Loucy (cell line): ENCODE data around the gene DDX6.
"Not testable (repeated sequence)": the region's sequence is repeated elsewhere in the genome, so short reads cannot be mapped to it uniquely, and the experiment has no call there.

ENCODE experiments used
- H2AFZ ChIP-seq: fragments of 200-600 bp; sonication (generic); 2 replicates; pipeline ENCODE4 v1.6.0; 2016; ENCODE audit warnings: antibody characterized with exemption, mild to moderate bottlenecking, low read length, moderate library complexity
- H3F3A ChIP-seq: fragments of 200-600 bp; 2 replicates; pipeline ENCODE4 v1.6.0; 2016; ENCODE audit warnings: antibody characterized with exemption, low read depth, mild to moderate bottlenecking
- H3K27me3 ChIP-seq: fragments of 200-600 bp; sonication (generic); 2 replicates; pipeline ENCODE4 v1.6.1; 2014; ENCODE audit warnings: low read length, mild to moderate bottlenecking; ENCODE audit not compliant: insufficient read depth, poor library complexity, severe bottlenecking
- H3K36me3 ChIP-seq: fragments of 200-600 bp; sonication (generic); 2 replicates; pipeline ENCODE4 v1.6.1; 2016; ENCODE audit warnings: low read length; ENCODE audit not compliant: insufficient read depth
- H3K4me1 ChIP-seq: fragments of 200-600 bp; sonication (generic); 2 replicates; pipeline ENCODE4 v1.5.1; 2014; ENCODE audit warnings: low read length, mild to moderate bottlenecking; ENCODE audit not compliant: insufficient read depth, poor library complexity, severe bottlenecking
- H3K4me2 ChIP-seq: fragments of 200-600 bp; sonication (generic); 2 replicates; pipeline ENCODE4 v1.6.0; 2014; ENCODE audit warnings: antibody characterized with exemption, low read length, low read depth, mild to moderate bottlenecking; ENCODE audit not compliant: poor library complexity, severe bottlenecking
- H3K4me3 ChIP-seq: fragments of 200-600 bp; sonication (generic); 2 replicates; pipeline ENCODE4 v1.5.1; 2014; ENCODE audit warnings: low read length, mild to moderate bottlenecking, mixed read lengths; ENCODE audit not compliant: poor library complexity, severe bottlenecking
- H3K79me2 ChIP-seq: fragments of 200-600 bp; sonication (generic); 2 replicates; pipeline ENCODE4 v1.6.1; 2014; ENCODE audit warnings: low read length; ENCODE audit not compliant: insufficient read depth
- H3K9ac ChIP-seq: fragments of 200-600 bp; sonication (generic); 2 replicates; pipeline ENCODE4 v1.6.0; 2014; ENCODE audit warnings: mild to moderate bottlenecking, low read depth, low read length, moderate library complexity; ENCODE audit not compliant: poor library complexity, severe bottlenecking
- H3K9me2 ChIP-seq: fragments of 200-600 bp; sonication (generic); replicated peaks from 2 replicates; pipeline ENCODE4 v1.6.1; 2016; ENCODE audit warnings: low read depth, low read length, mixed read lengths
- H3K9me3 ChIP-seq: fragments of 200-600 bp; sonication (generic); 2 replicates; pipeline ENCODE4 v1.6.1; 2014; ENCODE audit warnings: mild to moderate bottlenecking, antibody characterized with exemption, low read length, low read depth; ENCODE audit not compliant: insufficient read depth
- H4K20me1 ChIP-seq: fragments of 200-600 bp; sonication (generic); 2 replicates; pipeline ENCODE4 v1.6.0; 2014; ENCODE audit warnings: antibody characterized with exemption, low read length, mild to moderate bottlenecking; ENCODE audit not compliant: insufficient read depth, poor library complexity, severe bottlenecking
- EZH2phosphoT487 ChIP-seq: fragments of 200-600 bp; IDR thresholded peaks from 2 replicates; pipeline ENCODE4 v1.6.1; 2018; ENCODE audit warnings: antibody characterized with exemption, mild to moderate bottlenecking, moderate library complexity, borderline replicate concordance
- TF ChIP-seq, protein P1 (sequence below): fragments of 200-600 bp; sonication (generic); conservative IDR thresholded peaks from 2 replicates; pipeline ENCODE4 v1.5.1; 2014; ENCODE audit warnings: mild to moderate bottlenecking, antibody characterized with exemption, low read length

Gene DDX6

DNA sequence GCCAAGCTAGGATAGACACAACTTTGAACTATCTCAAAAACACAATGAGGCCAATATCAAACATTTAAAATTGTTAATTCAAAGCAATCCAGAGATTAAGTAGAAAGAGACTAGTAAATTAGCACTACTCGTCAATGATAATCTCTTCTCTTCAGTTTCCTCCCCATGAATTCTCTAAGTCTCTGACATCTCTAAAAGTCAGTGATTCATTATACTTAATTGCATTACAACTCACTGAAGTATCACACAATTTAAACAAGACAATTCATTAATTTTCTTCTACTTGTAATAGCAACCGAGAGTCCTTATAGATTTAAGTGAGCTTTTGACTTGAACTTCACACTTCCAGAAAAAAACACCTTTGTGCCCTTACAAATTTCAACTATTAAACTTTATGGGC is 4.3 kb downstream of the DDX6 start:
- Histone ChIP-seq H3K9ac (peak overlapping the region; percentile 67), H3K4me3 (peak overlapping the region; percentile 96), H3F3A (no peaks in the 10 kb centered on the region; the same call in 1 of the 2 replicates), H3K4me2 (peak overlapping the region; percentile 93), H3K36me3 (peaks cover 28% of the 10 kb centered on the region), H2AFZ (no peak overlapping the region), H3K4me1 (peaks cover 34% of the 10 kb centered on the region), H3K27me3 (peaks cover 3% of the 10 kb centered on the region), H3K9me3 (no peaks in the 10 kb centered on the region), H3K9me2 (no peaks in the 10 kb centered on the region), H4K20me1 (peaks cover 86% of the 10 kb centered on the region), H3K79me2 (peaks cover 96% of the 10 kb centered on the region)
- TF ChIP-seq, protein P1, sequence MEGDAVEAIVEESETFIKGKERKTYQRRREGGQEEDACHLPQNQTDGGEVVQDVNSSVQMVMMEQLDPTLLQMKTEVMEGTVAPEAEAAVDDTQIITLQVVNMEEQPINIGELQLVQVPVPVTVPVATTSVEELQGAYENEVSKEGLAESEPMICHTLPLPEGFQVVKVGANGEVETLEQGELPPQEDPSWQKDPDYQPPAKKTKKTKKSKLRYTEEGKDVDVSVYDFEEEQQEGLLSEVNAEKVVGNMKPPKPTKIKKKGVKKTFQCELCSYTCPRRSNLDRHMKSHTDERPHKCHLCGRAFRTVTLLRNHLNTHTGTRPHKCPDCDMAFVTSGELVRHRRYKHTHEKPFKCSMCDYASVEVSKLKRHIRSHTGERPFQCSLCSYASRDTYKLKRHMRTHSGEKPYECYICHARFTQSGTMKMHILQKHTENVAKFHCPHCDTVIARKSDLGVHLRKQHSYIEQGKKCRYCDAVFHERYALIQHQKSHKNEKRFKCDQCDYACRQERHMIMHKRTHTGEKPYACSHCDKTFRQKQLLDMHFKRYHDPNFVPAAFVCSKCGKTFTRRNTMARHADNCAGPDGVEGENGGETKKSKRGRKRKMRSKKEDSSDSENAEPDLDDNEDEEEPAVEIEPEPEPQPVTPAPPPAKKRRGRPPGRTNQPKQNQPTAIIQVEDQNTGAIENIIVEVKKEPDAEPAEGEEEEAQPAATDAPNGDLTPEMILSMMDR, result no peak
- TF ChIP-seq EZH2phosphoT487, result no peak

DNA sequence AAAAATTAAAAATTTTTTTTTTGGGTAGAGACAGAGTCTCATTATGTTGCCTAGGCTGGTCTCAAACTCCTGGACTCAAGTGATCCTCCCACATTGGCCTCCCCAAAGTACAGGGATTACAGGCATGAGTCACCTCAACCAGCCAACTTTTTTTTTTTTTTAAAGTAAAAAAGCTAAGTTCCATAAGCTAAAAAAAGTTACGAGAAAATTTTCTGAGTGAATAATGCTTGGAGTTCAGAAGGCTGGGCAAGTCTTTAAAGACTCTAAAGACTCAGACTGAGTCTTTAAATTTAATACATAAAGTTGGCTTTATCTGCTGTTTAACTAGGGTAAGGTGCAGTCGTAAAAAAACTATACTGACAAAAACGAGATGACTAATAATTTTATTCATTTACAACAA is 5.6 kb downstream of the DDX6 start:
- peaks cover 41% of the 10 kb centered on the region for H3K36me3 ChIP-seq
- H3K79me2 ChIP-seq, result peaks cover 100% of the 10 kb centered on the region
- H3F3A ChIP-seq, result no peaks in the 10 kb centered on the region; the same call in 1 of the 2 replicates
- no peak overlapping the region for H2AFZ ChIP-seq
- peak overlapping the region; percentile 67 for H3K9ac ChIP-seq
- no peaks in the 10 kb centered on the region for H3K27me3 ChIP-seq
- H3K4me3 ChIP-seq, result peak overlapping the region; percentile 96
- H3K4me2 ChIP-seq, result peak overlapping the region; percentile 93
- no peaks in the 10 kb centered on the region for H3K9me3 ChIP-seq
- H4K20me1 ChIP-seq, result peaks cover 99% of the 10 kb centered on the region
- no peaks in the 10 kb centered on the region for H3K9me2 ChIP-seq
- no peak for TF ChIP-seq EZH2phosphoT487
- TF ChIP-seq, protein P1, result no peak
- peaks cover 37% of the 10 kb centered on the region for H3K4me1 ChIP-seq

DNA sequence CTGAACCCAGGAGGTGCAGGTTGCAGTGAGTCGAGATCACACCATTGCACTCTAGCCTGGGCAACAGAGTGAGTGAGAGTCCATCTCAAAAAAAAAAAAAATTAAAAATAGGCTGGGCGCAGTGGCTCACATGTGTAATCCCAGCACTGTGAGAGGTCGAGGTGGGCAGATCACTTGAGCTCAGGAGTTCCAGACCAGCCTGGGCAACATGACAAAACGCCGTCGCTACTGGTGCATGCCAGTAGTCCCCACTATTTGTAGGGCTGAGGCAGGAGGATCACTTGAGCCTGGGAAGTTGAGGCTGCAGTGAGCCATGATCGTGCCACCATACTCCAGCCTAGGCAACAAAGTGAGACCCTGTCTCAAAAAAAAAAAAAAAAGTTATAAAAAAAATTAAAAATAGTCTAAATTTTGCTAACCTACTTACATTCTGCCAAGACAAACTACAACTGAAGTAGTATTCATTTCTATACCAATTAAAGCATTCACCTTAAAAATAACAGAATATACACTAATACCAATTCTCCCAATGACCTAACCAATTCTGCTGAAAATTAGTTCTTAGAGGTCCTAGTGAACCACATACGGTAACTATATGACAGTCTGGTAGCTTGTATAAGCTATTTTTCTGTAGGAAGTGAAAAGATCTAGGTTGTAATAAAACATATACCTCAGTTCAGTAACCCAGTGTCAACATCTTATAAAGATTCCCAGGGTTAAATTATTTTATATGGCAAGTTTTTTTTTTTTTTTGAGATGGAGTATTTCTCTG is 7.1 kb downstream of the DDX6 start:
- H3K9ac ChIP-seq, result no peak overlapping the region
- peaks cover 98% of the 10 kb centered on the region for H4K20me1 ChIP-seq
- H3K79me2 ChIP-seq, result peaks cover 100% of the 10 kb centered on the region
- no peaks in the 10 kb centered on the region; the same call in 1 of the 2 replicates for H3F3A ChIP-seq
- peaks cover 36% of the 10 kb centered on the region for H3K4me1 ChIP-seq
- peak overlapping the region; percentile 93 for H3K4me2 ChIP-seq
- no peak overlapping the region for H2AFZ ChIP-seq
- H3K4me3 ChIP-seq, result peak overlapping the region; percentile 96
- no peaks in the 10 kb centered on the region for H3K27me3 ChIP-seq
- H3K9me3 ChIP-seq, result no peaks in the 10 kb centered on the region
- H3K9me2 ChIP-seq, result no peaks in the 10 kb centered on the region
- H3K36me3 ChIP-seq, result peaks cover 53% of the 10 kb centered on the region
- TF ChIP-seq, protein P1, result no peak
- no peak for TF ChIP-seq EZH2phosphoT487

DNA sequence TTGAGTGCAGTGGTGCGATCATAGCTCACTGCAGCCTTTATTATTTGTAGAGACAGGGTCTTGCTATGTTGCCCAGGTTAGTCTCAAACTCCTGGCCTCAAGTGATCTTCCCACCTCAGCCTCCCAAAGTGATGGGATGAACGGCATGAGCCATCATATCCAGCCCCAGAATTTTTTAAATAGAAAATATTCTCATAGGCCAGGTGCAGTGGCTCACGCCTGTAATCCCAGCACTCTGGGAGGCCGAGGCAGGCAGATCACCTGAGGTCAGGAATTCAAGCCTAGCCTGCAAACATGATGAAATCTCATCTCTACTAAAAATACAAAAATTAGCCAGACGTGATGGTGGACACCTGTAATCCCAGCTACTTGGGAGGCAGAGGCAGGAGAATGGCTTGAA is 7.6 kb downstream of the DDX6 start:
- H3K9ac ChIP-seq, H3K9me3 ChIP-seq, H3F3A ChIP-seq, H3K27me3 ChIP-seq, H2AFZ ChIP-seq, H3K9me2 ChIP-seq: not testable (repeated sequence)
- Histone ChIP-seq H3K4me2 (peak overlapping the region; percentile 93), H4K20me1 (peaks cover 98% of the 10 kb centered on the region), H3K79me2 (peaks cover 100% of the 10 kb centered on the region), H3K4me3 (peak overlapping the region; percentile 24), H3K36me3 (peaks cover 59% of the 10 kb centered on the region), H3K4me1 (peaks cover 32% of the 10 kb centered on the region)
